ENCODE results near the gene CDC45.

Gene CDC45

DNA sequence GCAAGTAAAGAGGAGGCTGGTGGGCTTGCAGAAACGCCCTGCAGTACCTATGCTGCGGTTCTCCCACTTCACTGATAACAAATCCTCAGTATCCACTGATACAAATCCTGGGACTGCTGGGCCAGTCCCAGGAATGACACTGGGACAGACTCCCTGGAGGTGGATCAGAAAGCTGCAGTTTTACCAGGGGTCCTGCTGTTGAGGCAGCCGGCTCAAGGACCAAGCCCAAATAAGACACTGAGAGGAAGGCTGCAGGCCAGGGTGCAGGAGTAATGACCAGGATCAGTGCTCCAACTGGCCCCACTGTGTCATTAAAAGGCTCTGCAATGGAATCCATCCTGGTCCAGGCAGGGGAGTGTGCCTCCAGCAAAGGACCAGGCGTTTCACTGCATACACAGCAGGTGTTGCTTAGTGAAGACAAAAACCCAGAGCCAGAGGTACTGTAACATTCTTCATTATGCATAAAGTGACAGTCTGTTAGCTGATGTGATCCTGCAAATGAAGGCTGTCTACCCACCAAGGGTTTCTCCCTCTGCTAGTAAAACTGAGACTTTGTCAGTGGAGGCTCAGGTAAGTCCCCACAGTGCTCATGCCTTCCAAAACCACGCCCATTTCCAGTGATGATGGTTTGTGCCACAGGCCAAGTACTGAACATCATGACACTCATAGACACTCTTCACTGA is 30.8 kb upstream of the CDC45 start:
- DNase-seq = no peak

DNA sequence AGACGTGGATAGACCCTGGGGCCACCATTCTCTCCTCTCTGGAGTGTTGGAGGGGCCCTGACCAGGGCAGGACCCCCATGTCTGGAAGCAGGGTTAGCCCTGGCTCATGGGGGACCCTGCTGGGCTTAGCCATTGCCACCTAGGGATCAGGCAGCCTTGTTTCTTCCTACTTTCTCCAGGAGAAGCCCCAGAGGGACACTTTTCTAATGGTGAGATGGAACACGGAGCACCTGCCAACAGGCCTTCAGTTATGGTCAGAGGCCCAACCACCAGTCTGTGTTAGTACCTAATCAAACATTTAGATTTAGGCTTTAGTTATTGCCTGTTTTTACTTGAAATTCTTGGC is 30.3 kb upstream of the CDC45 start:
- DNase-seq = no peak

DNA sequence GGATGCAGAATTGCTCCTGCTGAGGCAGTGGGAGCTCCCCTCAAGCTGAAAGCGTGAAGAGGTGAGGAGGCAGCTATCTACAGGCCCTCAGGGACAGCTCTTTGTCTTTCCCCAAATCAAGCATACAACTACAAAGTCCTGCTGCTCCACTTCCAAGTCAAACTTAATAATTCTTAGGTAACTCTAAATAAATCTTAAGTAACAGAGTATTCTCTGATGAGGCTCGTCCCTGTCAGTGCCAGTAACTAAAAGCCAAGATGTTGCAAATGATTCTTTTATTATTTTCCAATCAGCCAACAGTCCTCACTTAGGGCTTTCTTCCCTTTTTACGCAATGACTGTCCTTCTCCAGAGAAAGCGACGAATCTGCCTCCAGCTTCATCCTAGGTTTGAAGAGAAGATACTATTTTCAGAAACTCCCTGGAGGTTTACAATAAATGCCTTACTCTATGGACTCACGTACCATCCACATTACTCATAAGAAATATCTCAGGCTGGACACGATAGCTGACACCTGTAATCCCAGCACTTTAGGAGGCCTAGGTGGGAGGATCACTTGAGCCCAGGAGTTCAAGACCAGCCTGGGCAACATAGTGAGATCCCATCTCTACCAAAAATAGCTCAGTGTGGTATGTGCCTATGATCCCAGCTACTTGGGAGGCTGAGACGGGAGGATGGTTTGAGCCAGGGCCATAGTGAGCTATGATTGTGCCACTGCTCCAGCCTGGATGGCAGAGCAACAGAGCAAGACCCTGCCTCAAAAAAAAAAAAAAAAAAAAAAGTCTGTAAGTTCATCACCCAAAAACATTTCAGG is 29.2 kb upstream of the CDC45 start:
- no peak for DNase-seq

- no peak for DNase-seq
Measured at GRCh38 chr22:19451570-19451969, 28.1 kb upstream of the CDC45 start.

DNA sequence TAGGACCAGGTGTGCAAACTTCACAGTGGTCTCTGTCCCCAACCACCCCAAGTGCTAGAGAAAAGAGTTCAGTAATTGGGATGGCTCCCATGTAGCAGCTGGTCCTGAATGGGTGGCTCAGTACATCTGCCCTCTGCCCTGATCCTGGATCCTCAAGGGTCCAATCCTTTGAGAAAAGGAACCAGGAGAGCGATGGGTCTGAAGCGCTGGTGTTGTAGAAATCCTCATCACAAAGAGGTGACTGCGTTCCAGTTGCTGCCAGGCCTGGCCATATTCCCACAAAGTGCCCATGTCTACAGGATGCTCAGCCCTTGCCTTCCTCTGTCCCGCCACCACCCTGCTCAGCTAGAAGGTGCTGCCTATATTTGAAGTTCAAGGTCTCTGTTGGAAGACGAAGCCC is 26.0 kb upstream of the CDC45 start:
- DNase-seq = no peak

GRCh38 chr22:19454156-19454555 is 25.6 kb upstream of the CDC45 start:
- DNase-seq = no peak

DNA sequence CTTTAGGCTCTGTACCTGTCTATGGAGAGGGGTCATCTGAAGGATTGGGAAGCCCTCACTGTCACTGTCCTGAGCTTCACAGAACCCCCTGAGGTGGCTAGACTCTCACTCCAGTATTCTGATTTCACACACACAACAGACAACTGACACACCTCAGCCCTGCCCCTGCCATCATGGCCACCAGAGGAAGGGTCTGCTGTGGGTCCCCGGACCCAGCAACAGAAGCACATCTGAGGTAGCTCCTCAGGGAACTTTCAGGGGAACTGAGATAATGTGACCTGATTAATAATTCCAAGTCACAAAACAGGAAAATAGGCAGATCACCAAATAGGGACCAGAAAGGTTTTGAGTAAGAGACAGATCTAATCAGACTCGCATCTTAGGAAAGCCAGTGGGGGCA is 24.7 kb upstream of the CDC45 start:
- no peak for DNase-seq

GRCh38 chr22:19455585-19456370 is 23.9 kb upstream of the CDC45 start:
- DNase-seq = no peak

DNA sequence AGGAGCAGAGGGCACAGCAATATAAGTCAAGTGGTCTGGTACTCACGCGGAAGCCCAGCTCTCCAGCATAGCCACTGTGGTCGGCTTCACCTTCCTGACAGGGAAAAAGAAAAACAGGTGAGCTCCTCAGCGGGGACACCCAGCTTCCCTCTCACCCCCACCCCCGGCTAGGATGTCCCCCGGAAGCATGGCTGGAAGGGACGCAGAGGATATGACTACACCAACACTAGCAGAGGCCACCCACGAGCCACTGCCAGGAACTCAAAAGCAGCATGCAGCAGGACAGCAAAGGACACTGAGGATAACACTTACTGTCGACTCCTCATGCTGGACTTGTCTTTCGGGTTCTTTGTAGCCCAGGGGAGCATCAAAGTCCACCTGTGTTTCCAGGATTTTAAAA is 23.2 kb upstream of the CDC45 start:
- no peak for DNase-seq

DNA sequence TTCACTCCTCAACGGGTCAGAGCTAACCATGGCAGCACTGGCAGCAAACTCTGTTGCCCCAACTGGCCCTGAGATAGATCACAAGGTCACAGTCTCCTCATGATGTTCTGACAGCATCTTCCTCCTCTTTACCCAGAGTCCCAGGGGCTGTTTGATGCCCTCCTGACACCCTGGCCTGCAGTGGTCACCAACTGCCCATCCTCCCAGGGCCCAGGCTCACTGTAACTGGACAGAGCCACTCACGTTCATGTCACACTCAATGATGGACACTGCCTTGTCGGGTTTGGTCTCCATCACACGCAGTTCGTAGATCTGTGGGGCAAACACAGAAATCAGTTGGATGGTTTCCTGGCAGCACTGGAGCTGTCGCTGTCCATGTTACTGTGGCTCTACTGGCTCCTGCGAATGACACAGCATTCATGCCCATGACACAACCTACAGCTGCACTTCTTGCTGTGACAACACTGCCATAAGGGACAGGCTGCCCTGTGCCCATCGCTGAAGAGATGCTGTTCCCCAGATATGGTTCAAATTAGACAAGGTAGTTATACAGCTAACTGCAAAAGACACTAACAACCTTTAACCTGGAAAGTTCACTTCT is 21.8 kb upstream of the CDC45 start:
- no peak for DNase-seq

DNA sequence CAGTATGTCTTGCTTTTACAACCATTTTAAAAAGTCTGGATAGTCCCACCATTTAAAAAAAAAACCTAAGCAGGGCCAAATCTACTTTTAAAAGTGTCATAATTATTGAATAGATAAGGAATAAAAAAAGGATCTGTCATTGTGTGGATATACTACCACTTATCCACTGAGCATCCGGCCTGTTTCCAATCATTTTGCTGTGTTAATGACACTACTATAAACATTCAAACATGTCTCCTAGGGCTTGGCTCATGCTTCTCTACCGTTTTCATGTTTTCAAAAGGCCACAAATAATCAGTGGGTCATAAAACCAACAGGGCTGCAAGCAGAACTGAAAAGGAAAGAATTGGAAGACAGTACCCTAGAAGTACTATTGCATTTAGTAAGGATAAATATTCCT is 19.7 kb upstream of the CDC45 start:
- DNase-seq = no peak

- no peak for DNase-seq
Measured at GRCh38 chr22:19461506-19461905, 18.2 kb upstream of the CDC45 start.

GRCh38 chr22:19463008-19463407 is 16.7 kb upstream of the CDC45 start:
- no peak for DNase-seq

DNA sequence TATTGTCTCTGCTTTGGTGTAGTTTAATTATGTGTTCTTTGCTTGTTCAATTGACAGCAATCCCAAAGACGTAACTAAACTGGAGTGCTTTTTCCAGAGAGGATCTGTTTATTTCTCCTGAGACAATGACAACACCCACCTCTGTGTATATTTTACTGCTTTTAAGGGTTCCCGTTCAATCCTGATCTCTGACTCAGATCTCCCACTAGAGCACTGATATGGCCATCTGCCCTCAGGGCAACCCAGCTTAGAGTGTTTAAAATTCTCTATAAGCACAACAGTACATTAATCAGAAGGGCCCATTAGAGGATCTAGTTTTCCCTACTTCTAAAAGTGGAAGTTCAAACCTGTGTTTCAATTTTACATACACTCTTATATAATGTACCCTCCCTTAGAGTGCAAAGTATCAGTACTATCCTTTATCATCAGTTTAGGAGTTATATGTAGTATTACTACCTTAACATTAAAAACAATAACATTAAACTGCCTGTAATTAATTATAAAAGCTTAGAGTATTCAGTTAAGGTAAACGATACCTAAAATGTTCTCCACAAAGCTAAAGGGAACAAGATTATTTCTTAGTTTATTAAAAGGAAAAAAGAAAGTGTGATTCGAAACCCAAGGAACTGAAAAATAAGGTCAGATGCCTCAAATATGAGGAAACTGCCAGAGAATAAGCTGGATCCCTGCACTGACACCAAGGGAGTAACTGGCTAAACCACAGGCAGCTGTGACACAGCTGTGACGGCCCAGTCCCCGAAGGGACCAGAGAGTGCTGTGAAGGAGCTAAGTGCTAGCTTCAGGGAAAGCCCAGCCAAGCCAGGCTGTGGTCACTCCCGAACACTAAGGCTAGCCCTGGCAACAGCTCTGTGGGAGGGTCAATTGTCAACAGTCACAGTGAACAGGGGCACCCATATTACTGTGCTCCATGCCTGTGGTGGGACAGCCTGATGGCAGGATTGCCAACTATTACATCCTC is 15.9 kb upstream of the CDC45 start:
- DNase-seq = no peak

DNA sequence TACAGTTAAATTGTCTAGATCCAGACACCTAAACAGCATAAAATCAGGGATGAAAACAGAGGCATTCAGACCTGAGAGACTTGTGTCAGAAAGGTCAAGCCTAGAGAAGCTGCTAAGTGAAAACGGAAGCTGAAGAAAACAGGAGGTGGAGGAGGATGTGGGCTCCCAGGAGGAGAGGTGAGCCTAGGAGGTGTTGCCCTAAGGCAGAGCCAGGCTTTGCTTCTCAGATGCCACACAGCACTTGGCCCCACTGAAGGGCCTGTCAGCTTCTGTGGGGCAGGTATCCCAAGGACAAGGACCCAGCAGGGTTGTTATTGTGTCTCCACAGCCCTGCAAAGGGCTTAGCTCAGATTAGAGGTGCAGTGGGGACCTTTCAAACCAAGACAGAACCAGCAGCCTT is 15.2 kb upstream of the CDC45 start:
- no peak for DNase-seq

DNA sequence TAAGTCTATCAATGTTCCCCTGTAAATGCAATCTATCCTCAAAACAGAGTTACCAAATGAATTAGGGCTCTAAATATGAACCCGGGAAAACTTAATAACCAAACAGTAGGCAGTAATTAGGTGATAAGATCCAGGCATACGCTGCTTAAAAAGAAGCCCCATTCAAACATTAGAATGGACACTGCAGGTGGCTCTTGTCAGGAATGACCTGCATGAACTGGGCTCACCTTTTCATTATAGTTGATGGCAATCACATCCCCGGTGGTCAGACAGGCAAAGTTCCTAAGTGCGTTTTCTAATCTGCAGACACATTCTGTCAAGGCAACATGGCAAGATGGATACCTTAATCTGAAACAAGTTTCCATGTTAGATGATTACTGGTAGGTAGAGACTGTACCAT is 14.7 kb upstream of the CDC45 start:
- no peak for DNase-seq

DNA sequence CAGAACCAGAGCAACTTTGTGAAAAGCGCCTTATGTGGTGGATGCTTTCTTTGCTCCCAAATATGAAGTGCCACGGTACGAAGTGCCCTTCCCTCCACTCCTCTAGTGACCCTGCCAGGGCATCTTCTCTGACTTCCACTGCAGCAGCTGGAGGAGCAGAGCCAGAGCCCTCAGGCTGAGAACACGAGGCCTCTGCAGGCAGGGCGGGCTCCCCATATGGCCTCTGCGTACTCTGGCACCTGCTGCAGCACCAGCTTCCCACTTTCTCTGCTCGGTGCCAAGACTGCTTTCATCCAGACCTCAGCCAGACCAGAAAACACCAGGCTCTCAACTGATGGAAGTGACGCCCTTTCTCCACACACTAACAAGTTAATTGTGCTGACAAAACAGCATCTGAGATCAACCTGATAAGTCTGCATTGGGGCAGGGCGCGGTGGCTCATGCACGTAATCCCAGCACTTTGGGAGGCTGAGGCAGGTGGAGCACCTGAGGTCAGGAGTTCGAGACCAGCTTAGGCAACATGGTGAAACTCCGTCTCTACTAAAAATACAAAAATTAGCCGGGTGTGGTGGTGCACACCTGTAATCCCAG is 13.5 kb upstream of the CDC45 start:
- DNase-seq = no peak

DNA sequence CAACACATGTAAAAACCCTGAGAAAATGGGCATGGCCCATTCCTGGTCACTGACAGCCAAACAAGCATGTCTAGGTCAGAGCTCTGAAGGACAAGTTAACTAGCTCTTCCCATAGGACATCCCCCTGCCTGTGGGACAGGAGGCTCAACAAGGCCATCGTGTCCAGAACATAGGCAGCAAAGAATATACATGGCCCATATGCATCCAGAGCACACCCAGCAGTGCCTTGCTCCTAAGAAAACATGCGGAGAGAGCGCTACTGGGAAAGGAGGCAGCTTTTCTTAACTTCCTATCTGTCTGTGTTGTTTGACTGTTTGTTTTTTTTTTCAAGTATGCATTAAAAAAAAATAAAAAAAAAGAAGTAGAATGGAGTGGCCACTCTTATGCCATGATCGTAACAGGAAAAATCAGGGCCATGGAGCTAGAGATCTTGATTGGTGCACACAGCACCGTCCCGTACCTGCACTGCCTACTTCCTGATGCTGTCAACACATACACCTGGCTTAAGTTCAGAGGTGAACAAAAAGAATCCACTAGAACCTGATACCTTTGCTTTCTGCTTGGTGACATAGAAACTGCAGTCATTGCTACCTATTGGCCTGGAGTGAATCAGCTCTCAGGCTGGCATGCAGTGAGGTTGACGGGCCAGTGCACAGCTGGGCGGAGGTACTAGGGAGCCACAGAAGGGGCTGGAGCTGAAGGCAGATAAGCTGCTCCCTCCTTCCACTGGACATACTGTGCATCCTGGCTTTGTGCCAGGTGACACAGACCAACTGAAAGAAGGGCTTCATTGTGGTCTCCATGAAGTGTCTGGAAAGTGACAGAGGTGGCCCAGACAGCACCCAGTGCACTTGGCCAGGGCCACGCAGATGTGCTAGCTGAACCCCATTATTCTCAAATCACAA is 12.6 kb upstream of the CDC45 start:
- DNase-seq = no peak

DNA sequence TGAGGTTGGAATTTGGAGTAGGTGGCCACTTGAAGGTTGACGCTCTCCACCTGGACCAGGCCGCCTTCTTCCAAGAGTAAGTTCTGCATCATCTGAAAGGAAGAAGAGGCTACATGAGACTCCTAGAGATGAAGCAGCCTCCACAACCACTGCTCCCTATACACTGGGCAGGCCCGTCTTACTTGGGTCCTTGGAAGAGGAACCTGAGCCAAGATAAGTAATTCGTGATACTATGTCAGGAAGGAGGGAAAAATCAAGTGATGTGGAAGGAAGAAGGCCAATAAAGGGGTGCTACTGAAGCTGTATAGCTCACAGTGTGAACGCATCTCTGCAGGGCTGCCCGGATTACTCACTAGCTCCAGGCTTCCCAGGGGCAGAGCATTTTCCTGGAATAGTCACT is 11.8 kb upstream of the CDC45 start:
- DNase-seq = no peak

GRCh38 chr22:19469421-19469820 is 10.3 kb upstream of the CDC45 start:
- DNase-seq = no peak

DNA sequence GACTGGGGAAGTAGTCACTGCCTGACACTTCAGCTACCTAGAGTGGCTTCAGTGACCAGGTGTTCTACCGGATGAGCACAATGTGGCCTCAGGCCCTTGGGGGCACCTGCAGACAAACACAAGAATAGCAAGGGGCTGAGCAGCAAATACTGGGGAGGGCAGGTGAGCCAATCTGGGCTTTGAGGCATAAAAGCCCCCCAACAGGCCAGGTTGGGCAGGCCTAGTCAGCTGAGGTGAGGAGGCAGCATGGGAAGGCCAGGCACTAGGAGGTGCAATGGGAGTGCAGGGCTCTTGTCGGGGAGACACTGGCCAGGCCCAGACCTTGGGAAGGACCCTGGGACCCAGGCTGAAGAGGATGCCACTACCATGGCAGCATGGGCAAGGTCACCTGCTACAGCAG is 9.7 kb upstream of the CDC45 start:
- no peak for DNase-seq

Data from midbrain (tissue), 1 donor.